Cerebellar nuclear complex (tissue), 1 donor: ENCODE measurements around the gene ZNF879.

Experiments used
- DNase-seq, 2 experiments: peaks; one replicate each; lab custom pipeline; 2025; lab: John Stamatoyannopoulos, UW

Gene ZNF879

GRCh38 chr5:179008667-179009066 is 14.9 kb upstream of the ZNF879 start:
- no peak for DNase-seq

GRCh38 chr5:179033004-179033580 is 9.5 kb downstream of the ZNF879 start:
- no peak for DNase-seq

- no peak for DNase-seq
Observed at GRCh38 chr5:179044765-179045164, 21.2 kb downstream of the ZNF879 start.

- DNase-seq, result no peak
Observed at GRCh38 chr5:179051784-179052183, 28.2 kb downstream of the ZNF879 start.

DNA sequence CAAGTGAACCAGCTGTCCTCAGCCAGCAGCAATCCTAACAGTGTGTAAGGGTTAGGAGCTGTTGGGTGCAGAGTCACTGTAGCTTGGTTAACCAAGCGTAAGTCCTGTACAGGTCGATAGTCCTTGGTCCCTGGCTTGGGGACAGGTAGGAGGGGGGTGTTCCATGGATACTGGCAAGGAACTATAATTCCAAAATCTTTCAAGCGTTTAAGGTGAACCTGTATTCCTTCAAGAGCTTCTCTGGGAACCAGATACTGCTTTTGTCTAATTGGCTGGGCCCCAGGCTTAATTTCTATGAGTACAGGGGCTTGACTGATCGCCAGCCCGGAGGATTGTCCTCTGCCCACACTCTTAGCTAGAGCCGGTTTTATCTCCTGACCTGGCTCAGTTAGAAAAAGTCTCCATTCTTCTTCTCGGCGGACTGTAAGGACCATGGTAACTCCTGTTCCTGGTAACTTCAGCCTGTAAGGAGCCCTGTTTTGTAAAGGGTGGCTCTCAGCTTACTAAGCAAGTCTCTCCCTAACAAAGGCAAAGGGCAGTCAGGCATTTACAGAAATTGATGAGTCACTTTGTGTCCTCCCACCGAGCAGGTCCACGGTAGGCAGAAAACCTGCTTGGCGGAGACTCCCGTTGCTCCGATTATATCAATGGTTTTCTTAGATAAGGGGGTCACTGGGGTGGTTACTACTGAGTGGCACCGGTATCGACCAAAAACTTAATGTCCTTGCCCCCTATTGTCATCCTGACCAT is 30.6 kb downstream of the ZNF879 start:
- no peak for DNase-seq

DNA sequence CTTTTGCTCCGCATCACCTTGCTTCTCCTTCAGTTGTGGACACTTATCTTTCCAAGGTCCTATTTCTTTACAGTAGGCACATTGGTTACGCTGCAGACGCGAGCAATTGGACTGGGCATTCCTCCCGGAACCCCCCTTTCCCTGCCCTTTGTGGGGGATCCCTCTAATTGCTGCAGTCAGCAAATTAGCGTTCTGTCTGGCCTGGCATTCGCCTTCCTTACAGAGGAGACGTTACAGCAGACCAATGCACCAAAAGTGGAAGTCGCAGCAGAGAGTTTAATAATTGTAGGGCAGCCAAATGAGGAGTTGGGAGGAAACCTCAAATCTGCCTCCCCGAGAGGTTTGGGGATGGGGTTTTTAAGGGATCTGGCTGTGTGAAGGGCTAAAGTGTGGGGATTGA is 31.3 kb downstream of the ZNF879 start:
- DNase-seq, result no peak

DNA sequence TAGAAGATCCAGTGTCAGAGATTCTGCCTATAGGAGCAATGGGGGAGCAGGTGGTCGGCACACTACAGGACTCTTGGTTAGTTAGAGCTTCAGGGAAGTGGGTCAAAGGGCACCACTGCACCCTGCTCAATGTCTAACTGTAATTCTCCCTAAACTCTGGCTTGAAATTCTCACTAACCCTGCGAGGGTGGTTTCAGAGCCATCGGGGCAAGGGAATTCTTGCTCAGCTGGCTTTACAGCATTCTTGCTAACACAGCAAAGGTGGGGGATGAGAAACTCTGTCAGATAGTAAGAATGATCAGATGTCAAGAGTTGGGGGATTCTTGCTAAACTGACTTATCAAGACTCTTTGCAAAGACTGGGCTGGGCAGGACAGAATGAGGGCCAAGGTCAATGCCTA is 31.8 kb downstream of the ZNF879 start:
- no peak for DNase-seq

DNA sequence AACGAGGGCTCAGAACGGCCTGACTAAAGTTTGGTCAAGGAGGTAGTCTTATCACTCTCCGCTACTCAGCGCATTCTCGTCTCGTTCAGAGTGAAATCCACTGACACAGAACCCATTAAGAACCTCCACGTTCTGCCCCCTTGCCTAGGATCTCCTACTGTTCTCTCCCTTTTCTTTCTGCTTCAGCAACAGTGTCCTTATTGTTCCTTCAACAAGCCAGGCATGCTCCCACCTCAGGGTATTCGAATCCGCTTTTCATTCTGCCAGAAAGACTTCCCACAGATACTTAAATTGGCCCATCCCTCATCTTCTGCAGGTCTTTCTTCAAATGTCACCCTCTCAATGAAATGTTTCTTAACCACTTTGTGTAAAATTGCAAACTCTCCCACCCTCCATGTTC is 32.2 kb downstream of the ZNF879 start:
- no peak for DNase-seq

DNA sequence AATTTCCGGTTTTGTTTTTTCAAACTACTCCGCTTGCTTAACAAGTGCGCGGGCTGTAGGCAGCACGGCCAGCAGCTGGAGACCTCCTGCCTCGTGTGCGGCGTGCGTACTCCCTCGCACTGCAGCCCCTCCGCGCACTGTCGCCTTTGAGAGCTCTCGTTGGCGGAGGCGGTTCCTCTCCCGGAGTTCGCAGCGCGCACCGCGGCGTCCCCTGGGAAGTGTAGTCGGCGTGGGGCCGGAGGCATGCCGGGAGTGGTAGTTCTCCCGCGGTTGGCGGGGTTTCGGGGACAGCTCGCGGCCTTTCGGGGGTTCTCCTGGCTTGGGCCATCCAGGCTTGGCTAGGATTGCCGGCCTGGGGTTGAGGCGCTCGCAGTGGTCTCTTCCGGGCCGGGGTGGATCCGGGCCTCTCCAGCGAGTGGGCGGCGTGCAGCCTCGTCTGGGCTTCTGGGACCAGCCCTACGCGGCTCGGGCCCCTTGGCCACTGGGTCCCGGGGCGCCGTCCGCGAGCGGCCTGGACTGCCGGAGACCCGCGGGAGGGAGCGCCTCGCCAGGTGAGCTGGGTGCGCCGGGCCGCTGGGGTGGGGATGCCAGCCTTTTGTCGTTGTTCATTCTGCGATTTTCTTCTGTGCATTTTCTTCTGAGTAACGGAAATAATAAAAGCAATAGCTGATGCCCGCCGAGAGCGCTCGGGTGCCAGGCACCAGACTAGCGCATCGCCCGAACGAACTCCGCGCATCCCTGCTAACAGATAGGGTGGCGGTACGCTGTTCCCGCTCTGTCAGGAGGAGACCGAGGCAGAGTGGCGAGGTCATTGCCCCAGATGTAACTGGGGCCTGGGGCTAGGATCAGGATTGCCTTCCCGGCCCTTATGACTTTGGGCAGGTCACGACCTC is 36.8 kb downstream of the ZNF879 start, which contains the start of gene ZNF354C:
TSS of gene ZNF354C (plus strand) at position 258 of the 893 bp plus-strand sequence. CDS start 1,696 bp downstream, outside the sequence.
- DNase-seq, result peak; percentile 41 to 77

DNA sequence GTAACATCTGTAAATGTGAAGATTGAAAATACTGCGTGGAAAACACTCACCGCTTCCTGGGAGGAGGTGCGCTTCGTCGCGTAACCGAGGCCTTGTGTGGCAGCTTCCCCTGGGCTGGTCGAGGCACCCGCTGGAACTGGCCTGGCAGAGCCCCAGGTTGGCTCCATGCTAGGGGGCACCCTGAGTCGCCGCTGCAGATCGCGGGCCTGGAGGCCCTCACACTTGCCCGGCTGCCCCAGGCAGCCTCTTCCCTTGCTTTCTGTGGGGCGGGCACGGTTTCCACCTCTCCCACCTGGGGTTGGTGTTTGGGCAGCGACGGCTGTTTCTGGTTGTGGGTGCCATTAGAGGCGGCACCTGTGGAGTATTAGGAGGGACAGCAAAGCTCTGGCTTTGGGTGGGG is 37.4 kb downstream of the ZNF879 start:
- no peak for DNase-seq

- DNase-seq, result no peak
Observed at GRCh38 chr5:179065703-179066102, 42.1 kb downstream of the ZNF879 start.

DNA sequence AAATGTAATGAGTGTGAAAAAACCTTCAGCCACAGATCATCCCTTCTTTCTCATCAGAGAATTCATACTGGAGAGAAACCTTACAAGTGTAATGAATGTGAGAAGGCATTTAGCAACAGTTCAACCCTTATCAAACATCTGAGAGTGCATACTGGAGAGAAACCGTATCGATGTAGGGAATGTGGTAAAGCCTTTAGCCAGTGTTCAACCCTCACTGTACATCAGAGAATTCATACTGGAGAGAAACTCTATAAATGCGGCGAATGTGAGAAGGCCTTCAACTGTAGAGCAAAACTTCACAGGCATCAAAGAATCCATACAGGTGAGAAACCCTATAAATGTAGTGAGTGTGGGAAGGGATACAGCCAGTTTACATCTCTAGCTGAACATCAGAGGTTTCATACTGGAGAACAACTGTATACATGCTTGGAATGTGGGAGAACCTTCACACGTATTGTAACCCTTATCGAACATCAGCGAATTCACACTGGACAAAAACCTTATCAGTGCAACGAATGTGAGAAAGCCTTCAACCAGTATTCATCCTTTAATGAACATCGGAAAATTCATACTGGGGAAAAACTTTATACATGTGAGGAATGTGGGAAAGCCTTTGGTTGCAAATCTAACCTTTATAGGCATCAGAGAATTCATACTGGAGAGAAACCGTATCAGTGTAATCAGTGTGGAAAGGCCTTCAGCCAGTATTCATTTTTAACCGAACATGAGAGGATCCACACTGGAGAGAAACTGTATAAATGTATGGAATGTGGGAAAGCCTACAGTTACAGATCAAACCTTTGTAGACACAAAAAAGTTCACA is 55.8 kb downstream of the ZNF879 start:
- no peak for DNase-seq

DNA sequence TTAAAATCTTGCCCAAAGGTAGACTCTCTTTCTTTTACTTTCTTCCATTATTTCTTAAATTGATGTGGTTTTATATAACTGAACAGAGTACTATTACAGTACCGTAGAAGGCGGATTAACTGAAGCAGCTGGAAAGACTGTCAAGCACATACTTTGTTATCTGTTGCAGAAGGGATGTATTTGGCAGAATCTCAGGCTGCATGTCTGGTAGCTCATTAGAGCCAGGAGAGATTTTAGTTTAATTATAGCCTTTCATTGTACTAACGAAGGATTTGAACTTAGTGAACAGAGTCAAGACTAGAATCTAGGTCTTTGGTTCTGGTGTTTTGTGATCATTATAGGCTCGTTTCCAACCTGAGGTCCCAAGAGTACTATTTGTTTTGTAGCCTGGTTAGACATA is 57.1 kb downstream of the ZNF879 start:
- no peak for DNase-seq
